Body of pancreas (tissue), 4 donors: ENCODE data around the gene OR8S1. TPM values are rescaled to one million over a fixed set of nuclear protein-coding genes. Genes with fewer than 3 reads are reported as not detected.

Experiments used
- ATAC-seq: fragments of 150-250 bp; one replicate; pipeline ENCODE4 v1.9.1; 2016
- DNase-seq, 4 donors: peaks; one replicate each; pipeline ENCODE4 v3.0.0-alpha.2; 2019
- H3K27ac ChIP-seq, 4 donors: fragments of 200-600 bp; sonication (generic); 1 replicate in 3 of 4; 2 replicates in 1 of 4; pipeline versions ENCODE4 v1.5.1 to v1.6.1; 2016 to 2019; ENCODE audit warnings: mild to moderate bottlenecking in 1 of 4, mixed read lengths in 1 of 4, moderate library complexity in 1 of 4
- H3K27me3 ChIP-seq, 2 donors: fragments of 200-600 bp; sonication (generic); one replicate each; pipeline ENCODE4 v1.6.0; 2016; ENCODE audit warnings: mild to moderate bottlenecking in 1 of 2
- H3K36me3 ChIP-seq, 2 donors: fragments of 200-600 bp; sonication (generic); replicated peaks in 1 of 2; 2 replicates each; pipeline ENCODE4 v1.5.1; 2016; ENCODE audit warnings: low read depth in 2 of 2; ENCODE audit not compliant: insufficient read depth in 1 of 2
- H3K4me1 ChIP-seq: fragments of 200-600 bp; sonication (generic); one replicate; pipeline ENCODE4 v1.6.0; 2016
- H3K4me3 ChIP-seq, 2 donors: fragments of 200-600 bp; sonication (generic); 1 replicate in 1 of 2; 2 replicates in 1 of 2; pipeline ENCODE4 v1.5.1; 2016 to 2019
- H3K9me3 ChIP-seq, 3 donors: fragments of 200-600 bp; sonication (generic); 1 replicate in 2 of 3; 2 replicates in 1 of 3; pipeline ENCODE4 v1.5.1; 2016
- POLR2A ChIP-seq, 3 donors: fragments of 450-650 bp; IDR thresholded peaks; one replicate each; pipeline ENCODE4 v1.6.1; 2016; ENCODE audit warnings: antibody characterized with exemption in 3 of 3, mild to moderate bottlenecking in 2 of 3
- WGBS, 2 donors: methylation state at CpG; one replicate each; pipeline ENCODE4 v1.1.5; 2017; 5-methylcytosine and 5-hydroxymethylcytosine counted together
- intact Hi-C: fragments of 100-400 bp; cut with DNase I; formaldehyde crosslinking; loops from one replicate; pipeline ENCODE4 v1.15.1; 2023
- total RNA-seq, 2 donors: library from RNA; depleted of rRNA; stranded (reverse); fragments of >200 nt; gene quantifications; one replicate each; pipeline ENCODE4 v1.1.0, GENCODE V29; 2016
- TF ChIP-seq, protein P1 (sequence below), 7 experiments: fragments of 450-650 bp in 4 of 7; fragments of 200-600 bp in 3 of 7; sonication (generic) in 3 of 7; IDR thresholded peaks; one replicate each; pipeline ENCODE4 v1.5.1; 2016 to 2019; ENCODE audit warnings: antibody characterized with exemption in 7 of 7

OR8S1 gene, protein sequence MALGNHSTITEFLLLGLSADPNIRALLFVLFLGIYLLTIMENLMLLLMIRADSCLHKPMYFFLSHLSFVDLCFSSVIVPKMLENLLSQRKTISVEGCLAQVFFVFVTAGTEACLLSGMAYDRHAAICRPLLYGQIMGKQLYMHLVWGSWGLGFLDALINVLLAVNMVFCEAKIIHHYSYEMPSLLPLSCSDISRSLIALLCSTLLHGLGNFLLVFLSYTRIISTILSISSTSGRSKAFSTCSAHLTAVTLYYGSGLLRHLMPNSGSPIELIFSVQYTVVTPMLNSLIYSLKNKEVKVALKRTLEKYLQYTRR
- not detected for total RNA-seq

DNA sequence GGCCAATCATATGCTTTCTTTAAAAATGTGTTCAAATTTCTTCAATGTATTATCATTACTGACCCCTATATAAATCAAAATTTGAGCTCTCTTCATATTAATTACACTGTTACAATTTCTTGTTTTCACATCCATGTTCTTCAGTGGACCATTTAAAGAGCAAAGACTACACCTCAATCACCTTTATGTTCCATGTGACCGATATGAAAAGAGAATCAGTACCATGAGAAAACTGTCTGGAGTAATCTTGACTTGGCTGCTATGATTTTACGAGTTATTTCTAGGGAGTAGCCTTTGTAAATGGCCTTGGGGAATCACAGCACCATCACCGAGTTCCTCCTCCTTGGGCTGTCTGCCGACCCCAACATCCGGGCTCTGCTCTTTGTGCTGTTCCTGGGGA is at the start of gene OR8S1:
OR8S1 (plus strand) TSS at position 301 of the 400 bp plus-strand sequence; CDS start at position 301, 0 bp downstream.
- no peak for ATAC-seq
- no peak for DNase-seq
- Histone ChIP-seq H3K36me3 (no peaks in the 10 kb centered on the region), H3K27ac (no peak within 1 kb of the TSS), H3K4me1 (no peaks in the 10 kb centered on the region), H3K27me3 (no peaks in the 10 kb centered on the region), H3K9me3 (no peaks in the 10 kb centered on the region), H3K4me3 (no peak within 1 kb of the TSS)
- 84 to 86% methylated on average over 5 of the region's 5 CpGs for WGBS, 2 donors
- TF ChIP-seq, protein P1, sequence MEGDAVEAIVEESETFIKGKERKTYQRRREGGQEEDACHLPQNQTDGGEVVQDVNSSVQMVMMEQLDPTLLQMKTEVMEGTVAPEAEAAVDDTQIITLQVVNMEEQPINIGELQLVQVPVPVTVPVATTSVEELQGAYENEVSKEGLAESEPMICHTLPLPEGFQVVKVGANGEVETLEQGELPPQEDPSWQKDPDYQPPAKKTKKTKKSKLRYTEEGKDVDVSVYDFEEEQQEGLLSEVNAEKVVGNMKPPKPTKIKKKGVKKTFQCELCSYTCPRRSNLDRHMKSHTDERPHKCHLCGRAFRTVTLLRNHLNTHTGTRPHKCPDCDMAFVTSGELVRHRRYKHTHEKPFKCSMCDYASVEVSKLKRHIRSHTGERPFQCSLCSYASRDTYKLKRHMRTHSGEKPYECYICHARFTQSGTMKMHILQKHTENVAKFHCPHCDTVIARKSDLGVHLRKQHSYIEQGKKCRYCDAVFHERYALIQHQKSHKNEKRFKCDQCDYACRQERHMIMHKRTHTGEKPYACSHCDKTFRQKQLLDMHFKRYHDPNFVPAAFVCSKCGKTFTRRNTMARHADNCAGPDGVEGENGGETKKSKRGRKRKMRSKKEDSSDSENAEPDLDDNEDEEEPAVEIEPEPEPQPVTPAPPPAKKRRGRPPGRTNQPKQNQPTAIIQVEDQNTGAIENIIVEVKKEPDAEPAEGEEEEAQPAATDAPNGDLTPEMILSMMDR (IDR thresholded peaks at IDR 0.05): no peak
- no peak for TF ChIP-seq POLR2A (IDR thresholded peaks at IDR 0.05)
- intact Hi-C loops: no loop called here

DNA sequence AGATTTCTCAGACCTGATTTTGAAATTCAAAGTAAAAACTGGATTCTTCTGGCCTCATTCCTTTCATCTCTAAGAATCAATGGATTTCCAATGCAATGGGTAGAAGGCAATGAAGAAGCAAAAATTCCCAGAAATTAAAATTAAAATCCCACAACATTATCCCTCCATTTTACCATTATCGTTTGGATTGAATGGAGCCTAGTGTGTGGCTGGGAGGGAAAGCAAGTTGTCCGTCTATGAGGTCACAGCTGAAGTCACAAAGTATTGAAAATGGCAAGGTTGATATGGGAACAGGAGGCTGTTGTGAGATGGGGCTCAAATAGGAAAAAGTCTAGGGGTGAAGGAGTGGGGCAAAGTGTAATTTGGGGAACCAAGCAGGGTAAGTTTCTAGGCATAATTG is 43.2 kb upstream of the OR8S1 start, which contains the start of gene C12orf54:
C12orf54 (plus strand) TSS at position 301 of the 400 bp plus-strand sequence. CDS start 799 bp downstream, outside the sequence.
- no peak for TF ChIP-seq POLR2A (IDR thresholded peaks at IDR 0.05)
- TF ChIP-seq, protein P1 (IDR thresholded peaks at IDR 0.05): no peak
- Histone ChIP-seq H3K27me3 (no peaks in the 10 kb centered on the region), H3K9me3 (no peaks in the 10 kb centered on the region), H3K27ac (no peak within 1 kb of the TSS), H3K36me3 (no peaks in the 10 kb centered on the region), H3K4me3 (no peak within 1 kb of the TSS), H3K4me1 (no peaks in the 10 kb centered on the region)
- 68 to 85% methylated on average over 2 of the region's 2 CpGs for WGBS, 2 donors
- intact Hi-C loops: no loop called here
- DNase-seq (no peak), ATAC-seq (no peak)

DNA sequence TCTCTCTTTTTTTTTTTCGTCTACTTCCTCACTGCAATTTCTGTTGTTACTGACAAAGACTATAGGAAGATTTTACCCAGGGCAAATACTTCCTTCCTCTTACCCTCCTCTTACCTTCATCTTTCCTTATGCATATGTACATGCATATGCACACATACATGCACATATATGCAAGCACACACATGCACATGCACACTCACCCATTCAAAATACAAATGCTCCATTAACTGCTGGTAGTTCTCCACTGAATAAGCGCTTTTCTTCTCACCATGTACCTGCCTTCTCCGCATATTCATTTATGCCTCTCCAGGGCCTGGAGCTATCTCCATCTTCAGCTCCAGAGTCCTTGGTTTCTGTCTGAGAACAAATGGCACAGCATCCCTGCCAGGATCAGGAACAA is 42.5 kb upstream of the OR8S1 start:
- no peaks in the 10 kb centered on the region for H3K4me1 ChIP-seq
- intact Hi-C loops: no loop called here
- H3K27me3 ChIP-seq: no peaks in the 10 kb centered on the region
- no peaks in the 10 kb centered on the region for H3K36me3 ChIP-seq
- no peak overlapping the region for H3K4me3 ChIP-seq
- ATAC-seq (no peak), DNase-seq (no peak)
- H3K9me3 ChIP-seq: no peaks in the 10 kb centered on the region
- WGBS, 2 donors: 67 to 85% methylated on average over 3 of the region's 3 CpGs
- H3K27ac ChIP-seq: no peak overlapping the region
- TF ChIP-seq POLR2A (IDR thresholded peaks at IDR 0.05): no peak
- TF ChIP-seq, protein P1 (IDR thresholded peaks at IDR 0.05): no peak

DNA sequence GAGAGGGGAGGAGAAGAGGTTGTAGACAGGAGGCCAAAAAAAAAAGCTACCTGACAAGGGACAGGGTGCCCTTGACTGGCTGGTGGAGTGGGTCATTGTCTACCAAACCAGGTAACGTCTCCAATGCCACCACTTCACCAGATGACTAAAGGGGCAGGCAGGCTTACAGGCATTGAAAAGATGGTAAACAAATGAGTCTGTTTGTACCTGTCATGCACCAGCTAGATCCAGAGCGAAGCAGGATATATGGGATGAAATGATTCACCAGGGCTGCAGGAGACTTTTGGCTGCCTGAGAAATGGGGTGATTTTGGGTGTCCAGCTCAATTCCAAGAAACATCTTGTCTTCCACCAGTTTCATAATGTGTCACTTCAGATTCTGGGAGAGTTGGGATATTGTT is 39.2 kb upstream of the OR8S1 start:
- Histone ChIP-seq H3K36me3 (no peaks in the 10 kb centered on the region), H3K27me3 (no peaks in the 10 kb centered on the region), H3K4me1 (no peaks in the 10 kb centered on the region), H3K4me3 (no peak overlapping the region), H3K27ac (no peak overlapping the region), H3K9me3 (no peaks in the 10 kb centered on the region)
- intact Hi-C loops: no loop called here
- 55 to 58% methylated on average over 2 of the region's 2 CpGs for WGBS, 2 donors
- ATAC-seq (no peak), DNase-seq (no peak)
- TF ChIP-seq, protein P1 (IDR thresholded peaks at IDR 0.05): no peak
- TF ChIP-seq POLR2A (IDR thresholded peaks at IDR 0.05): no peak

DNA sequence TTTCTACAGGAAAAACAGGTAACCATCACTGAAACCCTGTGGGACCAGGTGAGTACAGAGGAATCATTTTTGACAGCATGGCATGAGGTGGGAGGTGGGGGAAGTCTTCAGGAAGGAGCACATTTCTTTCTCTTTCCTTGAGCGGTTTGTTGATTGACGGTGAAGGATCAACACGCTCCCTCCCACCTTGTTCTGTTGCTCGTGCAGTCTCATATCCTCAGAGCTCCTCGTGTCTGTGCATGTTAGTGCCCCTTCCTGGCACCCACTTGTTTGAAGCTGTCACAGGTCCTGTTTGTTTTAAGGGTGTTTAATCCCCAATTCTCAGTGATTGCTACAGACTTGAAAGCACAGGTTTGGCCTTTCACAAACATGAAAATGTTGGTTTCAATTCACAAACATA is 38.8 kb upstream of the OR8S1 start:
- H3K27me3 ChIP-seq: no peaks in the 10 kb centered on the region
- H3K4me1 ChIP-seq: no peaks in the 10 kb centered on the region
- WGBS, 2 donors: 50 to 52% methylated on average over 5 of the region's 5 CpGs
- H3K4me3 ChIP-seq: no peak overlapping the region
- no peaks in the 10 kb centered on the region for H3K9me3 ChIP-seq
- H3K27ac ChIP-seq: no peak overlapping the region
- DNase-seq (no peak), ATAC-seq (no peak)
- H3K36me3 ChIP-seq: no peaks in the 10 kb centered on the region
- intact Hi-C loops: no loop called here
- TF ChIP-seq, protein P1 (IDR thresholded peaks at IDR 0.05): no peak
- no peak for TF ChIP-seq POLR2A (IDR thresholded peaks at IDR 0.05)
